ENCODE data around the gene EDDM13. TPM values are rescaled to one million over a fixed set of nuclear protein-coding genes. Genes with fewer than 3 reads are reported as not detected.
"Not testable (repeated sequence)": the region's sequence is repeated elsewhere in the genome, so short reads cannot be mapped to it uniquely, and the experiment has no call there.

Gene EDDM13
- total RNA-seq: not detected

- intact Hi-C loops (cut with DNase I): no loop called here
- Histone ChIP-seq H3K27me3 (no peaks in the 10 kb centered on the region), H3K4me1 (no peaks in the 10 kb centered on the region), H3K27ac (no peak within 1 kb of the TSS), H3K4me3 (no peak within 1 kb of the TSS), H3K36me3 (peaks cover 0 to 2% of the 10 kb centered on the region in 2 donors), H3K9me3 (no peaks in the 10 kb centered on the region)
- DNase-seq (ENCODE audit: low spot score in 2 of 2): no peak
- no peak for TF ChIP-seq CTCF (IDR thresholded peaks at IDR 0.05)
These were observed at the start of gene EDDM13 for GRCh38 chr19:56272161-56272798. TSS of gene EDDM13 (plus strand) at chr19:56272748. CDS start at chr19:56272835, 87 bp downstream.

- Histone ChIP-seq H3K27ac (no peak overlapping the region), H3K4me3 (no peak overlapping the region), H3K9me3 (no peaks in the 10 kb centered on the region), H3K27me3 (no peaks in the 10 kb centered on the region), H3K36me3 (peaks cover 2 to 3% of the 10 kb centered on the region in 2 donors), H3K4me1 (no peaks in the 10 kb centered on the region)
- intact Hi-C loops (cut with DNase I): no loop called here
- no peak for DNase-seq (ENCODE audit: low spot score in 2 of 2)
- no peak for TF ChIP-seq CTCF (IDR thresholded peaks at IDR 0.05)
These were observed 49.6 kb upstream of the EDDM13 start for GRCh38 chr19:56222901-56223300.

DNA sequence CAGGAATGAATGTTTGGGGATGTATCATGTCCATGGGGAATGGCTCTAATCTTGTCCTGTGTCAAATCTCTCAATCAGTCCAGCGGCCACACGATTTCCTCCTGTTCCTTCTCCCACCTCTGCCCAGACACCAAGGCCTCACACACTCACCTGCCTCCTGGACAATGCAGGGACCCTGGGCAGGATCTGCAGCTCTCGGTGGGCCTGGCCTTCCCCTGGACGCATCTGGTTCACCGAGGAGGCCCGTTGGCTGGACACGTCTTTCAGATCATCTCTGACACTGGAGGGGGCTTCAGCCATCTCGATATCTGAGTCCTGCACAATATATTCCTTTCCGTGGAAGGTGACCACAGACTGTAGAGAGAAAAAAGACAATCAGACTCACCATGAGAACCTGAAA, 49.1 kb upstream of the EDDM13 start:
- H3K4me3 ChIP-seq: no peak overlapping the region
- no peak for DNase-seq (ENCODE audit: low spot score in 2 of 2)
- no peak overlapping the region for H3K27ac ChIP-seq
- no peaks in the 10 kb centered on the region for H3K27me3 ChIP-seq
- peaks cover 2 to 3% of the 10 kb centered on the region in 2 donors for H3K36me3 ChIP-seq
- no peak for TF ChIP-seq CTCF (IDR thresholded peaks at IDR 0.05)
- intact Hi-C loops (cut with DNase I): no loop called here
- no peaks in the 10 kb centered on the region for H3K4me1 ChIP-seq
- no peaks in the 10 kb centered on the region for H3K9me3 ChIP-seq

DNA sequence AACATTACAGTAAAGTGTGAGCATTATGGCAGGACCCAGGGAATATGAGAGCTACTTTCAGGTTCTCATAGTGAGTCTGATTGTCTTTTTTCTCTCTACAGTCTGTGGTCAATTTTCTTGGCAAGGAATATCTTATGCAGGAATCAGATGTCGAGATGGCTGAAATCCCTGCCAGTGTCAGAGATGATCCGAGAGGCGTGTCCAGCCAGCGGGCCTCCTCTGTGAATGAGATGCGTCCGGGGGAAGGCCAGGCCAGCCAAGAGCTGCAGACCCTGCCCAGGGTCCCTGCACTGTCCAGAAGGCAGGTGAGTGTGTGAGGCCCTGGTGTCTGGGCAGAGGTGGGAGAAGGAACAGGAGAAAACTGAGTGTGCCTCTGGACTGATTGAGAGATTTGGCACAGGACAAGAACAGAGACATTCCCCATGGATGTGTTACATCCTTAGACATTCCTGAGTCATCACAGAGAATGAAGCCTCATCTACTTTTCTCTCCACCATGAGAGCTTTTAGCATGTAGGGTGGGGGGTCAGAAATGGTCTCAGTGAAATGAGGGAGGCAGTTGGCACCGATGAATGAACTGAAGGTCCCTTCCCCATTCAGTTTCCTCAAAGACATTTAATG, 27.3 kb upstream of the EDDM13 start:
- DNase-seq (ENCODE audit: low spot score in 2 of 2): no peak
- H3K36me3 ChIP-seq: no peaks in the 10 kb centered on the region
- H3K9me3 ChIP-seq: no peaks in the 10 kb centered on the region
- no peak overlapping the region for H3K27ac ChIP-seq
- intact Hi-C loops (cut with DNase I): no loop called here
- no peaks in the 10 kb centered on the region for H3K4me1 ChIP-seq
- H3K4me3 ChIP-seq: no peak overlapping the region
- no peak for TF ChIP-seq CTCF (IDR thresholded peaks at IDR 0.05)
- H3K27me3 ChIP-seq: no peaks in the 10 kb centered on the region

- H3K4me3 ChIP-seq; H3K4me1 ChIP-seq; H3K27ac ChIP-seq; DNase-seq (ENCODE audit: low spot score in 2 of 2); H3K36me3 ChIP-seq; H3K27me3 ChIP-seq; H3K9me3 ChIP-seq; intact Hi-C loops (cut with DNase I): not testable (repeated sequence)
These were observed 26.8 kb upstream of the EDDM13 start for GRCh38 chr19:56245764-56246163.

DNA sequence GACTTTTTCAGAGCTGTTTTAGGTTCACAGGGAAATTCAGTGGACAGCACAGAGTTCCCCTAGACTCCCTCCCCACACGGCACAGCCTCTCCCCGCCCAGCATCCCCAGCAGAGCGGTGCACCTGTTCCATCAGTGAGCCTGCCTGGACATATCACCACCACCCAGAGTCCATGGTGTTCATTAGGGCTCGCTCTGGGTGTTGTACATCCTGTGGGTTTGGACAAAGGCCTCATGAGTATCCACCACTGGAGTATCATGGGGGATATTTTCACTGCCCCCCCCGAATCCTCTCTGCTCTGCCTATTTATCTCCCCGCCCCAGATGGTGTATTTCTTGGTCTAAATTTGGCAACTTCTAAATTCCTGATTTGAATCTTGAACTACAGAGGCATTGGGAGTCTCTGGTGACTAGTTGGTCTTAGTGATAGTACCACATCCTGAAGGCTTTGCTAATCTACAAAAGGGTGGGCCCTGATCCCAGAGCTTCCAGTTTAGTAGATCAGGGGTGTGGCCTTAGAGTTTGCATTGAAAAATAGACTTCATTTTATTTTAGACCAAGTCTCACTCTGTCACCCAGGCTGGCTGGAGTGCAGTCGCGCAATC, 23.7 kb upstream of the EDDM13 start:
- H3K4me1 ChIP-seq; intact Hi-C loops (cut with DNase I); H3K27me3 ChIP-seq; H3K4me3 ChIP-seq; H3K36me3 ChIP-seq; DNase-seq (ENCODE audit: low spot score in 2 of 2); H3K27ac ChIP-seq; H3K9me3 ChIP-seq: not testable (repeated sequence)
